NCI-H2081 treated with DMSO at 0.1 percent for 48 hours (cell line): Measurements from ENCODE around the gene ACOX2.
"Not testable (repeated sequence)": the region's sequence is repeated elsewhere in the genome, so short reads cannot be mapped to it uniquely, and the experiment has no call there.

Source experiments
- DNase-seq: peaks from one replicate; lab custom pipeline; 2025; lab: John Stamatoyannopoulos, UW

ACOX2 gene

DNA sequence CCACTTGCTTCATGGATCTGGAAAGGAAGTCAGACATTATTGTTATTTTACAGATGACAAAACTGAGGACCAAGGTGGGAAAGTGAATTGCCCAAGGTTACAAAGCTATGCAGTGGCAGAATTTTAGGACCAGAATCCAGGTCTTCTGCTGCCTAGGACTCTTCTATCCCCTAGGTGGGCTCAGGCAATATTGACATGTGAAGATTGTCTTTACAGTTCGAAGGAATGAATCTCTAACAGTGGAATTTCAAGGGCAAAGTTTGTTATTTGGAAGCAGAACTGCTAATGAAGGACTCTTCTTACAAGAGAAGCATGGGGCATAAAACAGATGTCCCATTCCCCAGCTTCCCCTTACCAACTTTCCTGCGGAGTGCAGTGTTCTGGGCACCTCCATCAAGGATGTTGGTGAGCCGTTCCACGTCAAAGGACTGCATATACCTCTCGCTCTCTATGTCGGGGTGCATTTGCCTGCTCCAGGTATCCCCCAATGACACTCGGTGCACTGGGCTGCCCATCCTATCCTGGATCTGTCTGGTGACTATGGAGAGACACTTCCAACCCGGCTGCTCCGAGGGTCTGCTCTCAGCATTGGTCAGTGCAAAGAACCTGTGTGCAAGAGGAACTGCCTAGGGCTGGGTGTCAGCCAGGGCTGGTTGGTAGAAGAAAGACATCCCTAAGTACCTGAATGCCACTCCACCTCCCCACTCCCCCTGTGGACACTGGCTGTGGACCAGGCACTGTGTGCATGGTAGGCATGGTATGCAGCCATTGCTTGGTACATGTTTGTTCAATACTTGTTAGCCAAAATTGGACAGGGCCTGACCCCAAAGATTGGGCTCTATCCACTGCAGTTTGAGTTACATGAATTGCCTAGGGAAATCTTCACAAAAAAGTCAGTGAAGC, 2.1 kb downstream of the ACOX2 start:
- no peak for DNase-seq

DNA sequence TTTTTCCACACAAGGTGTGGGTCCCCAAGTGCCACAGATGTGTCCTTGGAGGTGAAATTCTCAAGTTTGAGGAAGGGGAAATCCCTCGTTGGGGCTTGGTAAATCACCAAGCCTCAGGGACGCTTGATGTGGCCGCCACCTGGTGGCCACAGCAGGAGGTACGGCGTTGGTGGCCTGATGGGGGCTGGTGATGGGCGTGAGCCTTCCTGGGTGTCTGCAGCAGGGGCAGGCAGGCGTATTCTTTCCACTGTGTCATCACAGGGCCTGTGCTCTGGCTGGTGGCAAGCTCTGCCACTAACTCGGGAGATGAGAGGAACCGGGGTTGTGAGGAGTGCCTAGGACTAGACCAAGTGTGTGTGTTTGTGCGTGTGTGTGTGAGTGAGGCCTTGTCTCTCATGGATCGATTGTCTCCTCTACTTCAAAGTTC, 4.2 kb downstream of the ACOX2 start:
- no peak for DNase-seq

DNA sequence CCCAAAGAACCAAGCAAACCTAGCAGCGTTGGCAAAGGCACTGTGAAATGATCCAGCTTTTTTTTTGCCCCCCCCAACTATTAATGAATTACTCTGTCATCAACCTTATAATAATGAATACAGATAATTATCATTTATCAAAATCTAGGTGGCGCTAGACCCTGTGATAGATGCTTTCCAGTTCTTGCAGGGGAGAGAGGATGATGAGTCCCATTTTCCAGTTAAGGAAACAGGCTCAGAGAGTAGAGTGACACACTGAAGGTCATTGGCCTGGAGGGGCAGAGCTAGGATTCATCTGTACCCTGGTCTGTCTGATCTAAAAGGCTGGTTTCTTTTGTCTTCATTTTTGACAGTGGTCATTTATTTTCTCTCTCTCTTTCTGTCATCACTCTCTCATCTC, 5.0 kb downstream of the ACOX2 start:
- no peak for DNase-seq

DNA sequence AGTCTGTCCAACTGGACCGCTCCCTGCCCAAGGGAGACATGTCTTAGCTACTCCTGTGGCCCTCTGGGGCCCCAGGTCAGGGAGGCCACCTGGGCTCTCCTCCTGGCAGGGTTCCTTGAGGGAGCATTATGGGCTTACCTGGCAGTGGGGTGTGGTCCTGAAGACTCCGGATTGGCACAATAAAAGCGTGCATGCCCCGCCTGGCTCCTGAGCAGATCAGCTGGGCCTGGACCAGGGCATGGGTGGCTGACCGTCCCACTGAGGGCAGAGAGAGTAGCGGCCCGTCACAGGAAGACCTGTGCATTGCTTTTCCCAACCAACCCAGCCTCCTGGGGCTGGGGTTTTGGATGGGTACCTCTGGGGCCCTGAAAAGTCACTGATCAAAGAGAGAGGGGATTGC, 5.4 kb downstream of the ACOX2 start:
- no peak for DNase-seq

DNA sequence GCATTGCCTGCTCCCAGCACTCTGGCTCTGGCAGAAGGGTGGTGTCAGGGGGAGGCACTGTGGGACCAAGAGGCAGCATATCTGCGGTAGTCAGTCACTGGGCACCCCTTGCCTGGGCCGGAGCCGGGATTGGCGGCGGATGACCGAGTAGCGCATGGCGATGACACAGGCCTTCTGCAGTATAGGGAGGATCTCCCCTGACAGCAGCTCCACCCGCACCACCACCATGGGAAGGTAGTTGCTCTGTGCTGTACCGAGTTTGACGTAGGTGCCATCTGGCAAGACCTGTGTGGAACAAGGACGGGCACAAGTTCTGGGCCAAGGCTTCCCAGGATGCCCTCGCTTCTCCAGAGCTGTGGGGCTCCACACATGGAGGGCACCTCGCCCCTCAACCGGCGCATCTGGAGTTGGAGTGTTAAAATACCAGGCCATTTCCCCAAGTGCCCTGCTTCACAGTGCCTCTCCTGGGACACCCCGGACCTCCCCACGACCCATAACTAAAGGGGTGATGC, 6.6 kb downstream of the ACOX2 start:
- DNase-seq, result no peak

DNA sequence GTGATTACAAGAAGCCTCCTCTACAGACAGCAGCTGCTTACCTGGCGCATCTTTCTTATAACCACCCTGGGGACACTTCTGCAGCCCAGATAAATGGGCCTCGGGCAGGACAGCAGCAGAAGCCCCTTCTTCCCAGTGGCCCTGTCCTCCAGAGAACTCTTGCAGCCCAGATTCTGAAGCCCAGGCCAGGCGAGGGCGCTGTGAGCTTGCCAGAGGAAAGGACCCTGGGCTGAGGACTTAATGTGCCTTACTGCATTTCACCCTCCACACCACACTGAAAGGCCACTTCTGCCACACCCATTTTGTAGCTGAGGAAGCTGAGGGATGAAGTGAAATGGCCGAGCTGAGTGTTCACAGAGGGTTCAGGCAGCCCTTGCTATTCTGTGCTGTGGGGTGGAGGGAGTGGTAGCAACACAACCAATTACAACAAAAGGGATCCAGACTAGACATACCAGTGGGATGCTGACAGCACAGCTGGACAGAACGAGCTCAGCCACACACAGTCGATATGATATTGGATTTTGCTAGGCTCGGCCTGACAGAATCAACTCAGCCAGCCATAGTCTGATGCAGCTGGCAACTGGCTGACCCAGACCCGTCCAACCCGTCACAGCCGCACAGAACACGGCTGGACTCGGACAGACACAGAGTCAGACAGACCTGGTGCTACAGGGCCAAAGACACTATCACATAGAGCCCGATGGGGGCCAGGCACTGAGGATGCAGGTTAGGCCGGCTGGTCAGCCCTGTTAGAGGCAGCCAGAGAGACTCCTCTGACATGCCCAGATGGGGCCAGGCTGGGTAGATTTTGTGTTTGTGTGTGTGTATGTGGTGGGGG, 7.3 kb downstream of the ACOX2 start:
- no peak for DNase-seq

DNA sequence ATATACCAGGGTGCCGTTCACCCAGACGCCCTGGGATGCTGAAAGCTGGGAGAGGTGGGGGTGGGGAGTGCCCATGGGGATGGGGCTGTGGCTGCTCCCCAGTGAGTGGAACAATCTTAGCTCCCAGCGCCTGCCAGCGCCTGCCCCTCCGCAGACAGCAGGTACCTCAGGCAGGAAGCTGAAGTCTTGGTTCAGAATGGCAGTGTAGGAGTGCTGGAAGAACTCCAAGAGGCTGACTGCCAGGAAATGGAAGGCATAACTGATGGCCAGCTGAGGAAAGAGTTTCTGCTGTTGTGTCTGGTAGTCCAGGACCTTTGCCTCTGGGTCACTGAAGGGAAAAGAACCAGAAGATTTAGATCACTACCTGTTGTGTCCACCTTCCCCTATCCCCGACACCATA, 8.4 kb downstream of the ACOX2 start:
- DNase-seq, result no peak

DNA sequence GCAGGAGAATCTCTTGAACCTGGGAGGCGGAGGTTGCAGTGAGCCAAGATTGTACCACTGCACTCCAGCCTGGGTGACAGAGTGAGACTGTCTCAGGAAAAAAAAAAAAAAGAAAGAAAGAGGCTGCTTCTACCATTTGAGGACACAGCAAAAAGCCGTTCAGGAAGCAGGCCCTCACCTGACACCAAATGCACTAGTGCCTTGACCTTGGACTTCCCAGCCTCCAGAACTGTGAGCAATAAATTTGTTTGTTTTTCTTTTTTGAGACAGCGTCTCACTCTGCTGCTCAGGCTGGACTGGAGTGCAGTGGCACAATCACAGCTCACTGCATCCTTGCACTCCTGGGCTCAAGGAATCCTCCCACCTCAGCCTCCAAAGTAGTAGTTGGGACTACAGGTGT, 9.6 kb downstream of the ACOX2 start:
- DNase-seq, result not testable (repeated sequence)

DNA sequence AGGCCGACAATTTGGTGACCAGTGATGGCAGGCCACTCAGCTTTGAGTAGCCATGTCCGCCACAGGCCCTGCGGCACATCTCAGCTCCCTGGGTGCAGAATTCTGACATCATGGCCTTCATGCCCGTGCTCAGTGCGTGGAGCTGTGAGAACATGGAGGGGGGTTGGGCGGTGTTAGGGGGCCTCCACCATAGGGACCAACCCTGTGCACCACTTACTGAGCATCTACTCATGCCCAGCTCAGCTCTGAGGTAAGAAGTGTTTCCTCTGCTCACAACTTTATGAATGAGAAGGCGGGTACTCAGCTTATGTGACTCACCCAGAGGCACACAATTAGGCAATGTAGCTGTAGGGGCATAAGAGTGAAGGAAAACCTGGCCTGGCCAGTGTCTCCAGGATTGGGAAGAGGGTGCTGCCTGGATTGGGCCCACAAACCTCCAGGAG, 10.5 kb downstream of the ACOX2 start:
- DNase-seq, result no peak

DNA sequence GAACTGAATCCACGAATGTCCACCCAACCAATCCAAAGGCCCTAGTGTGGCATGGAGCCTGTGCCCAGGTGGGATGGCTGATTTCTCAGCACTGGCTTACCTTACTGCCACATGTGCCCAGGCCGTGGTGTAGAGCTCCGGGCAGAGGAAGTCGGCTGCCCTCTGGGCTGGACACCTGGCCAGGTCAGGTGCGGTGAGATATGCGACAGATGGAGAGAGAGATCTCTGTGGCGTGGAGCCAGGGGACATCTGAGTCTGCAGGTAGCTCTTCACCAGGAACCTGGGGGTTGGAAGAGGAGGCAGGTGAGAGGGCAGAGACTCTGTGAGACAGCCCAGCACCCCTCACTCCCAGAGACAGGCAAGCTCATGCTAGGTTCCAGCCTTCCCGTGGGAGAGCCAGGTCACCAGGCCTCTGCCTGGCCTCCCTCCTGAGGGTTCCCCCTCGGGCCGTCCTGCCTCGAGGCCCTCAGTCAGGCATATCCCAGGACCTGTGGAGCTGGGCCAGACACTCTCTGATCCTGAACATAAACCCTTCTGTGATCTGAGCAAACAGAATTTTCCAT, 12.6 kb downstream of the ACOX2 start:
- DNase-seq, result no peak

DNA sequence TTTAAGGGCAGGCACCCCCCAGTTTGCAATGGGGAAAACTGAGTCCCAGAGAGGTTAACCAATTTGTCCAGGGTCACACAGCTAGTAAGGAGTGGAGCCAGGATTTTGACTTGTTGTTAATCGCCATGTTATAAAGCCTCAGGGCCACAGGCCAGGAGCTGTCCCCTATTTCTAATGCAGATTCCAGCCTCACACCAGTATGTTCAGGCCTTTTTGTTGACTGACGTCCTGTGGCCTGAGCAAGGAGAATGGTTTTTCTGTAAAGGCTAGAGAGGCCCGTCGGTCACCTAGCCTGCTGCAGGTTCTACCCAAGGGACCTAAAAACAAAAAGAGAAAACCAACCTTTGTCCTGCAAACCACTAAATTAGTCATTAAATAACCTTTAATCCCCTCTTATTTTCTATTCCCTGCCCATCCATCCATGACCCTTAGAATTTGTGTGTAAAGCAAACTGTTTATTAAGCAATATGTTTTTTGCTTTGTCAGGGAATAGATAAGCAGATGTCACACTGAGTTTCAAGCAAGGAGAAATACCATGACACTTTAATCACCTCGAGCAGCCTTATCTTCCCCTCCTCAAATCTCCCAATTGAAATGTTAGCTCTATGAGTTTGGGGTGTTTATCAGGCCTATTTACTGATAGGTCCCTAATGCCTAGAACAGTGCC, 14.1 kb downstream of the ACOX2 start:
- DNase-seq, result no peak

DNA sequence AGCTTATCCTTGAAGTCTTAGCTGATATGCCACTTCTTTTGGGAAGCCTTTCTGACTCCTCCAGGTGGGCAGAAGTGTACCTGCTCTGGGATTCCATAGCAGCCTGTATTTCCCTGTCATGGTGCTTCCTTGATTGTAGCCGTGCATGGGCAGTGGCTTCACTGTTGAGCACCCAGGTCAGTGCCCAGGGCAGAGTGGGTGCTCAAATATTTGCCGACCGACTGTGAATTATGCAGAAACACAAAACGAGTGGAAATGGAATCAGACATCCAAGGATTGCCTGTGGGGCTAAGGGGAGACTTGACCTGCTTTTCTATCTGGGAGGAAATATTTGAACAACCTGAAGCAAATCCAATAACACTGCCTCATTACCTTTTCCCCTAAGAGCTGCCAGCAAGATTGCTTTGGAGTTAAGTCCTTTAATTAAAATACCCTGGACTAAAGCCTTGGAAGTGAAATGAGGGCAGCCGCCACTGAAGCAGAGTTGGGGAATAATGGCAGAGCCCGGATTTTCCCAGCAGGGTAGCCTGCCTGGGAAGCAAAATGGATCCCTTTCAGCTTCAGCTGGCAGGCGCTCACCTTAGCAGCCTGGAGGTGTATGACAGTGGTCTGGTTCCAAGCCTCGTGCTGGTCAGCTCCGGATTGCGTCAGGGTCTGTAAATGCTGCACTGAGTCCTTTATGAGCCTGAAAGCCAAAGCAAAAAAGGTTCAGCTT, 14.9 kb downstream of the ACOX2 start:
- DNase-seq, result no peak

DNA sequence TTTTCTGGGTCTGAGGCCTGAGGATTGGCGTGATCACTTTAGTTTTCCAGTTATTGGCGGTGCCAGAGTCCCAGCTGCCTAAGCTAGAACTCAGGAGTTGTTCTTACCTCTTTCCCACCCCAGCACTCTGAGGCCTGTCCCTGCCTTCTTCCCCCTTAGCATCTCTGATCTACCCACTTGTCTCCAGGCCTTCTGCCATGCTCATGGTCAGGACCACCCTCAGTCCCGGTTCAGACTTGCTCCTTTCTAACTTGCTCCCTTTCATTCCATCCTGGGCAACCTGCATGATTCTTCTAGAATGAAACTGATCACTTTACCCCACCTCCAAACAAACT, 15.7 kb downstream of the ACOX2 start:
- no peak for DNase-seq

DNA sequence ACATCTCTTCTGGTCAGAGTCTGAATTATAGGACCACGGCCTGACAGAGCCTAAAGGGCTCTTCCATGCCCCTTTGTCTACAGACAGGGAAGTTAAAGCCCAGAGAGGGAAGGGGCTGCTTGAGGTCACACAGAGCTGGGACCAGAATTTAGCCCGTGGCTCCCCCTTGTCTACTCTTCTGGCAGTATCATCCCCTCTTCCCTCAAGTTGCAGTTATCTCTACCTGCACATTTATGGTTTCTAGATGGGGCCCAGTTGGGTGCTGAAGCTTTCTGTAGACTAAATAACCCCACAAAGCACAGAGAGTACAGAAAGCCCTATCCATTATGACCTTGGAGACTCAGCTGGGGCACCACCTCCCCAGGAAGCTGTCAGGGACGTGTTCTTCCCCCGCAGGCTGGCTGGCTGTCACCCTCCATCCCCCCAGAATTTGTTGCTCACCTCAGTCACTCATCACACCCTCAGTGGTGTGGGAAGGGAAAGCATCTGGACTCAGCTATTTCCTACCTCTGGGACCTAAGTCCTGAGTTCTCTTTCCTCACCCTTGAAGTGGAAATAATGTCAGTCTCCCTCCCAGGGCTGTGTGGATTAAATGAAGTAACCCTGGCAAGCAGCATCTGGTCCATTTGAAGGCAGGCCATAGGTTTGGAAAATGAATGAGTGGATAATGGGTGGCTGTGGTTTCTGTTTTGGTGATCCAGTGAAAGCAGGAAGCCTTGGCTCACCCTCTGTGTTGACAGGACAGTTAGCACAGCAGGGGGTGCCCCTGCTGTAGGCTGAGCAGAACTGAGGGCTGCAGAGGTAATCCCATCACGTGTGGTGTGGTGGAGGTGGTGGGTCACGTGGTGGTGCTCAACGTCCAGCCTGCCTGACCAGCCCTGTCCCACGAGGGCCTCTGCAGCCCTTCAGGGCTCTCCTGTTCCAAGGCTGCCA, 16.3 kb downstream of the ACOX2 start:
- DNase-seq, result no peak

DNA sequence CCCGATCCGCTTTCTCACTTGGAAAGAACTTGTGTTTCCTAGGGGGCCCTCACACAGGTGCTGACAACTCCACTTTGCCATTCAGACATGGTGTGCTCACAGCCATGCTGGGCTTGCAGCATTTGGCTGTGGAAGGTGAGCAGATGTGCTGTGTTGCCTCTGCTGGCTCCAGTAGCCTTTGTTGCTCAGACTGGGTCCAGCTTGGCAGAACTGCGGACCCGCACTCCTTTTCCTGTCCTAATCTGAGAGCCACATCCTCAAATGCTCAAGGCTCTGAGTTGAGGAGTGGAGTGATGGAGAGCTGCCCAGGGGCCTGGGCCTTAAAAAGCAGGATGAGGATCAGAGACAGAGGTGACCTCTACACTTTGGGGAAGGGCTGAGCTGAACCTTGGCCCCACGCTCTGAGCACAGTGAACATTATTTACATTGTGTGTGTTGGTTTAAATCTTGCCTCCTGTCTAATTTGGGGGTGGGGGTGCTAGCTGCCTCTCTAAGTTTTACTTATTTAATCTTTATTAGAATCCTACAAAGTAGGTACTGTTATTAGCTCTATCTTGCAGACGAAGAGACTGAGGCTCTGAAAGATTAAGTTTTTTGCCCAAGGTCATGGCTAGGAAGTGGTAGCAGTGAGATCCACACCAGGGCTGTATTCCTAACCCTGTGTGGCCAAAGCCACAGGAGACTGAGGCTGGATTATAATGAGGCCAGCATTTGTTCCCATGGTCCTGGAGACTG, 17.2 kb downstream of the ACOX2 start:
- DNase-seq, result no peak

DNA sequence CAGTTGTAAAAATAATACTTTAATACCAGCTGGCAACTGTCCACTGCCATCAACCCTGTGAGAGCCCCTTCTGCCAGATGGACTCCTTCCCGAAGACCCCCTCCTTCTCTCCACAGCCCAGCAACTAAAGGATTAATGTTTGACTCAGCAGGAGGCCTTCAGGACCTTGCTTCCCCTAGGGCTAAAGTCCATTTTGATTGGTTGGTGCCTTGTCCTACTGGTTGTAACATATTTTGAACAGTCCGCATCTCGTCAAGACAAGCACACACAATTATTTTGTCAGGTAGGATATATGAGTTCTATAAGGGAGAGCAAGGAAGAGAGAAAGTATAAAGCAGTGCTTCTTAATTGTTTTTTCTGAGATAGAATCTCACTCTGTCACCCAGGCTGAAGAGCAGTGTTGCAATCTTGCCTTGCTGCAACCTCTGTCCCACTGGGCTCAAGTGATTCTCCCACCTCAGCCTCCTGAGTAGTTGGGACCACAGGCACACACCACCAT, 18.6 kb downstream of the ACOX2 start:
- DNase-seq, result no peak

DNA sequence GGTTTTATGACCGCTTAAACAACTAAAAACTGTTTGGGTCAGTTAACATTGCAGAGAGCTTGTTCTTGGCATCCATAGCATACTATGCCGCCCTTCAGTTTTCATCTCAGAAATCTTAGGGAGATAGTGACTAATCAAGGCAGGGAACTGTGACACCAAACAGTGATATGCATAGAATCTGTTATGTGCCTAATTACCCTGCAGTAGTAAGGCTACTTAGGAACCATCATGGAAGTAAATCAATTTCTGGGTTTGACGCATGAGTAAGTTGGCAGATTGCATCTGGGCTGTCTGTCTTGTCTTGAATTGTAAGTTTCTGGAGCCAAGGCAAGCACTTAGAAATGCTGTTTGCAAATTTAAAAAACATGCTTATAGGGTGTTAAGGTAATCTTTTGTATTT, 22.6 kb downstream of the ACOX2 start:
- DNase-seq, result no peak

DNA sequence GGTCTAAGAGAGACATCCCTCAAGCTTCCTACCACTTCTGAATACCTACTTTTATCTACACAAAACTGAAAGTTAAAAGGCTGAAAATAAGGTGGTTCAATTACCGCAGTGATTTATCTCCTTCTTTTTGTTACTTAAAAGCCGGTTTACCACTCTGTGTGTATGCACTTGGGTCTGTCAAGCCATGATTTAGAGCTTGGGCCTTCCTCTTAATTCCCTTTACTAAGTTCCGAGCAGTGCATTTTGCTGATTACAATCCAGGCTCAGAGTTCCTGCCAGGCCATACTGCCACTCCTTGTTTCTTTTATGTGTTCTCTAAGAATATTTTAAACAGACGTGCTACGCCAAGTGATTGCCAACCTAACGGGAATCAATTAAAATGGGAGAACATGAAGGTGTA, 28.6 kb downstream of the ACOX2 start:
- no peak for DNase-seq

DNA sequence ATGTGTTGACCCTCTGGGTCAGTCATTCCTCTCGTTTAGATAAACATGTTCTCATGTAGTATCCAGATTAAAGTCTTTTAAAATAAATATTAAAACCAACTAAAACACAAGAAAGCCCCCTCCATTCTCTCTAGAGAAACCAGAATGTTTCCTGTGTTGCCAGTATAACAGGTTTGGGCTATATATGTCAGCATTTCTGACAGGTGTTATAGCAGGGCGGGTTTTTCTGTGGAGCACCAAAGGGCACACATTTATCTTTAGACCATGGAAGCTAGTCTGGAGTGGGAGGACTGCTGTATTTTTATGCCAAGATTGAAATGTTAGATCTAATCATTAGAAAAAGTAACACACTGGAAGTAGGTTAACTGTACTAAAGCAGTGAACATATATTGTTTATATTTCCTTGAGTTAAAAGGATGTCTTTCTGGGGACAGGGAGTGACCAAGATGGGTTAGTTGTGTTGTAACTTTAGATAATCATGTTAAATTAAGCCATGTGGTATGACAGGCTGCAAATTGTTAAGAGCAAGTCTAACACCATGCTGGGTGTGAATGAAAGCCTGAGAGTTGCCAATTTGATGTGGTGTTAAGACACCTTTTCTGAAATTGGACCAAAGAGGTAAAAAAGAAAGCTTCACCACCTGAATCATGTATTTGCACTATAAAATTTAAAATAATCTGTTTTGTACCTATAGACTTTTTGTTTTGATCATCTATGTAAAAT, 29.5 kb downstream of the ACOX2 start:
- no peak for DNase-seq
